Measurements from ENCODE around the gene HEXIM2. TPM values are rescaled to one million over a fixed set of nuclear protein-coding genes. Genes with fewer than 3 reads are reported as not detected.
A peak's percentile ranks its signal among the peaks of the same experiment; 100 is the strongest.

Gene HEXIM2
- total and polyA plus RNA-seq, 11 donors, result 3.4 to 7.5 (median 5.7) TPM

- DNase-seq (peak; percentile 67 to 83 (median 77)), ATAC-seq (peak; percentile 83 to 90 (median 88))
- no peaks in the 10 kb centered on the region for H3K27me3 ChIP-seq
- intact Hi-C loops (cut with DNase I), result no loop called here
- TF ChIP-seq CTCF (IDR thresholded peaks at IDR 0.05) (peak in 2 of 12 donors; percentile 14 to 30), POLR2A (IDR thresholded peaks at IDR 0.05) (peak in 1 of 2 donors; percentile 7)
- H3K4me1 ChIP-seq, result peaks cover 0 to 38% (median 28%) of the 10 kb centered on the region in 12 donors
- WGBS, 4 donors, result 40 to 65% (median 42%) methylated on average over 2 to 10 of the region's 10 CpGs
- H3K4me3 ChIP-seq, result peak overlapping the region in 10 of 12 donors; percentile 13 to 48 (median 38)
- H3K27ac ChIP-seq, result peak overlapping the region; percentile 77 to 93 (median 84)
- no peaks in the 10 kb centered on the region for H3K9me3 ChIP-seq
- H3K36me3 ChIP-seq, result peaks cover 0 to 8% (median 0%) of the 10 kb centered on the region in 9 donors
Measured at GRCh38 chr17:45172541-45173286, 11.0 kb downstream of the HEXIM2 start.

- Histone ChIP-seq H3K27ac (peak overlapping the region in 1 of 12 donors; percentile 39), H3K4me1 (peaks cover 0 to 30% (median 23%) of the 10 kb centered on the region in 12 donors), H3K4me3 (no peak overlapping the region), H3K27me3 (no peaks in the 10 kb centered on the region), H3K36me3 (no peaks in the 10 kb centered on the region), H3K9me3 (no peaks in the 10 kb centered on the region)
- WGBS, 4 donors, result 76 to 90% (median 86%) methylated on average over 3 of the region's 3 CpGs
- DNase-seq, result no peak
- TF ChIP-seq POLR2A (IDR thresholded peaks at IDR 0.05), result no peak
- no peak for TF ChIP-seq CTCF (IDR thresholded peaks at IDR 0.05)
- no peak for ATAC-seq
- intact Hi-C loops (cut with DNase I), result no loop called here
Measured at GRCh38 chr17:45175759-45176115, 14.1 kb downstream of the HEXIM2 start.

GRCh38 chr17:45177563-45177962 lies 15.9 kb downstream of the HEXIM2 start:
- H3K36me3 ChIP-seq, result no peaks in the 10 kb centered on the region
- WGBS, 4 donors, result 80 to 88% (median 86%) methylated on average over 7 of the region's 7 CpGs
- no peak overlapping the region for H3K4me3 ChIP-seq
- H3K27ac ChIP-seq, result no peak overlapping the region
- H3K4me1 ChIP-seq, result peaks cover 0 to 13% (median 7%) of the 10 kb centered on the region in 12 donors
- no peak for ATAC-seq
- intact Hi-C loops (cut with DNase I), result no loop called here
- DNase-seq, result no peak
- H3K27me3 ChIP-seq, result no peaks in the 10 kb centered on the region
- H3K9me3 ChIP-seq, result no peaks in the 10 kb centered on the region
- TF ChIP-seq CTCF (IDR thresholded peaks at IDR 0.05), result no peak
- no peak for TF ChIP-seq POLR2A (IDR thresholded peaks at IDR 0.05)

- Histone ChIP-seq H3K36me3 (no peaks in the 10 kb centered on the region), H3K4me1 (no peaks in the 10 kb centered on the region), H3K27ac (no peak overlapping the region), H3K27me3 (no peaks in the 10 kb centered on the region), H3K4me3 (no peak overlapping the region), H3K9me3 (no peaks in the 10 kb centered on the region)
- WGBS, 4 donors, result 89 to 94% (median 92%) methylated on average over 5 of the region's 5 CpGs
- TF ChIP-seq CTCF (IDR thresholded peaks at IDR 0.05) (no peak), POLR2A (IDR thresholded peaks at IDR 0.05) (no peak)
- intact Hi-C loops (cut with DNase I), result no loop called here
- no peak for ATAC-seq
- no peak for DNase-seq
Measured at GRCh38 chr17:45184144-45184543, 22.5 kb downstream of the HEXIM2 start.

Data from heart left ventricle (tissue), 16 donors.